ENCODE results near the gene CISD1.

DNA sequence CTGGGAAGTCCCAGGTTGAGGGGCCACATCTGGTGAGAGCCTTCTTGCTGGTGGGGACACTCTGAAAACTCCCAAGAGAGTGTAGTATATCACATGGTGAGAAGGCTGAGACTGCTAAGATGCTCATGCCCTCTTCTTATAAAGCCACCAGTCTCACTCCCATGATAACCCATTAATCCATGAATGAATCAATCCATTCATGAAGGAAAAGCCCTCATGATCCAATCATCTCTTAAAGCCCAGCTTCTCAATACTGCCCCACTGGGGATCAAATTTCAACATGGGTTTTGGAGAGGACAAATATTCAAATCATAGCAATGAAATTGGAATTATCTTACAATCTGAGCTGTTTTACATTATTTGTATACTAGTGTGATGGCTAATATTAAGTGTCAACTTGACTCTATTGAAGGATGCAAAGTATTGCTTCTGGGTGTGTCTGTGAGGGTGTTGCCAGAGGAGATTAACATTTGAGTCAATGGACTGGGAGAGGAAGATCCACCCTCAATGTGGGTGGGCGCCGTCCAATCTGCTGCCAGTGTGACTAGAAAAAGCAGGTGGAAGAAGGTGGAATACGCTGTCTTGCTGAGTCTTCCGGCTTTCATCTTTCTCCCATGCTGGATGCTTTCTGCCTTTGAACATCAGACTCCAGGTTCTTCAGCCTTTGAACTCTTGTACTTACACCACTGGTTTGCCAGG lies 51.5 kb downstream of the CISD1 start:
- TF ChIP-seq, protein P1, sequence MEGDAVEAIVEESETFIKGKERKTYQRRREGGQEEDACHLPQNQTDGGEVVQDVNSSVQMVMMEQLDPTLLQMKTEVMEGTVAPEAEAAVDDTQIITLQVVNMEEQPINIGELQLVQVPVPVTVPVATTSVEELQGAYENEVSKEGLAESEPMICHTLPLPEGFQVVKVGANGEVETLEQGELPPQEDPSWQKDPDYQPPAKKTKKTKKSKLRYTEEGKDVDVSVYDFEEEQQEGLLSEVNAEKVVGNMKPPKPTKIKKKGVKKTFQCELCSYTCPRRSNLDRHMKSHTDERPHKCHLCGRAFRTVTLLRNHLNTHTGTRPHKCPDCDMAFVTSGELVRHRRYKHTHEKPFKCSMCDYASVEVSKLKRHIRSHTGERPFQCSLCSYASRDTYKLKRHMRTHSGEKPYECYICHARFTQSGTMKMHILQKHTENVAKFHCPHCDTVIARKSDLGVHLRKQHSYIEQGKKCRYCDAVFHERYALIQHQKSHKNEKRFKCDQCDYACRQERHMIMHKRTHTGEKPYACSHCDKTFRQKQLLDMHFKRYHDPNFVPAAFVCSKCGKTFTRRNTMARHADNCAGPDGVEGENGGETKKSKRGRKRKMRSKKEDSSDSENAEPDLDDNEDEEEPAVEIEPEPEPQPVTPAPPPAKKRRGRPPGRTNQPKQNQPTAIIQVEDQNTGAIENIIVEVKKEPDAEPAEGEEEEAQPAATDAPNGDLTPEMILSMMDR (IDR thresholded peaks at IDR 0.05) = no peak
- TF ChIP-seq POLR2A (IDR thresholded peaks at IDR 0.05) = no peak
- TF ChIP-seq POLR2AphosphoS5 (IDR thresholded peaks at IDR 0.05) = no peak
